ENCODE measurements around the gene SCAPER.
"Not testable (repeated sequence)": the region's sequence is repeated elsewhere in the genome, so short reads cannot be mapped to it uniquely, and the experiment has no call there.

SCAPER gene

DNA sequence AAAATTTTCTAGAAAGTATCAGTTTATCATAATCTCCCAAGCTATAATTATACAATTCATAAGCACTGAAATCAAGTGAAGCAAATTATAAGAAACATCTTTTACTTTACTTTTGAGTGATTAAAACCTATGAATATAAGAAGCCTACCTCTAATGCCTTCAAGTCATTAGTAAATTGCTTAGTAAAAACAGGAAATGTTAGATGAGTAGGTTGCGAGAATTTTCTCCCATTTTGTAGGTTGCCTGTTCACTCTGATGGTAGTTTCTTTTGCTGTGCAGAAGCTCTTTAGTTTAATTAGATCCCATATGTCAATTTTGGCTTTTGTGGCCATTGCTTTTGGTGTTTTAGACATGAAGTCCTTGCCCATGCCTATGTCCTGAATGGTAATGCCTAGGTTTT, 201.1 kb downstream of the SCAPER start:
- H3K27ac ChIP-seq (ENCODE audit: low read depth in 2 of 2, low read length in 2 of 2); H3K4me3 ChIP-seq (ENCODE audit: low read length in 2 of 2); H3K4me1 ChIP-seq (ENCODE audit: control insufficient read depth in 2 of 2, insufficient read depth in 2 of 2, low read length in 2 of 2); H3K27me3 ChIP-seq (ENCODE audit: control insufficient read depth in 2 of 2, insufficient read depth in 2 of 2, low read length in 2 of 2); H3K9me3 ChIP-seq (ENCODE audit: control insufficient read depth in 2 of 2, low read length in 2 of 2); H3K9ac ChIP-seq (ENCODE audit: low read depth in 1 of 2, low read length in 2 of 2); H3K36me3 ChIP-seq (ENCODE audit: control insufficient read depth in 2 of 2, insufficient read depth in 2 of 2, low read length in 2 of 2): not testable (repeated sequence)

DNA sequence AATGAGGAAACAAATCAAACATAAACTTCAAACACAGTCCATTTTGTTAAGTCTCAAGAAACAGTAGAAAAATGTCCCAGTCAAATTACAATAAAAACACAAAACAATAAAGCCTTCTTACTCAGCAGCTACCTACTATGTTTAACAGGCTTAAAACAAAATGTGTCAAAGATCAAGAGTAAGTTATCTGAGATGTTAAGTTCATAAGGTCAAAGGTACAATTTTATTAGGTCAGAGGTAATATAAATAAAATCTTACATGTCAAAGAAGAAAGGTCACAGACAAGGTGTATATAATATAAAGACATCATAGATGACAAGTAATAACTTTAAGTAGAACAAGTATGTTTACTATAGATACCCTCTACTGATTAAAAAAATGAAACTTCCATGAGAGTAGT, 208.3 kb downstream of the SCAPER start:
- H3K27ac ChIP-seq (ENCODE audit: low read depth in 2 of 2, low read length in 2 of 2), result no peak overlapping the region
- no peaks in the 10 kb centered on the region for H3K27me3 ChIP-seq (ENCODE audit: control insufficient read depth in 2 of 2, insufficient read depth in 2 of 2, low read length in 2 of 2)
- H3K9me3 ChIP-seq (ENCODE audit: control insufficient read depth in 2 of 2, low read length in 2 of 2), result no peaks in the 10 kb centered on the region
- peaks cover 6 to 8% of the 10 kb centered on the region in 2 donors for H3K36me3 ChIP-seq (ENCODE audit: control insufficient read depth in 2 of 2, insufficient read depth in 2 of 2, low read length in 2 of 2)
- H3K9ac ChIP-seq (ENCODE audit: low read depth in 1 of 2, low read length in 2 of 2), result no peak overlapping the region
- H3K4me3 ChIP-seq (ENCODE audit: low read length in 2 of 2), result no peak overlapping the region
- H3K4me1 ChIP-seq (ENCODE audit: control insufficient read depth in 2 of 2, insufficient read depth in 2 of 2, low read length in 2 of 2), result no peaks in the 10 kb centered on the region

DNA sequence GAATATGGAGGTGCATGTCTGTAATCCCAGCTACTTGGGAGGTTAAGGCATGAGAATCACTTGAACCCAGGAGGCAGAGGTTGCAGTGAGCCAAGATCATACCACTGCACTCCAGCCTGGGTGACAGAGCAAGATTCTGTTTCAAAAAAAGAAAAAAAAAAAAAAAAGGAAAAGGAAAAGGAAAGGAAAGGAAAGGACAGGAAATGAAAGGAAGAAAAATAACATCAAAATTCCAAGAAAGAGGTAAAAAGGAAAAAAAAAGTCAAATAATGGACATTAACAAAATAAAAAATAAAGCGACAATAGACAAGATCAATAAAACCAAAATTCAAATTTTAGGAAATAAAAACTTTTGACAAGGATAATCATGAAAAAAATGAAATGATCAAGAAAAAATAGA, 212.6 kb downstream of the SCAPER start:
- not testable (repeated sequence) for H3K9me3 ChIP-seq (ENCODE audit: control insufficient read depth in 2 of 2, low read length in 2 of 2); H3K4me1 ChIP-seq (ENCODE audit: control insufficient read depth in 2 of 2, insufficient read depth in 2 of 2, low read length in 2 of 2); H3K27me3 ChIP-seq (ENCODE audit: control insufficient read depth in 2 of 2, insufficient read depth in 2 of 2, low read length in 2 of 2); H3K27ac ChIP-seq (ENCODE audit: low read depth in 2 of 2, low read length in 2 of 2); H3K9ac ChIP-seq (ENCODE audit: low read depth in 1 of 2, low read length in 2 of 2); H3K36me3 ChIP-seq (ENCODE audit: control insufficient read depth in 2 of 2, insufficient read depth in 2 of 2, low read length in 2 of 2); H3K4me3 ChIP-seq (ENCODE audit: low read length in 2 of 2)

- not testable (repeated sequence) for H3K27me3 ChIP-seq (ENCODE audit: control insufficient read depth in 2 of 2, insufficient read depth in 2 of 2, low read length in 2 of 2); H3K9ac ChIP-seq (ENCODE audit: low read depth in 1 of 2, low read length in 2 of 2); H3K36me3 ChIP-seq (ENCODE audit: control insufficient read depth in 2 of 2, insufficient read depth in 2 of 2, low read length in 2 of 2); H3K4me1 ChIP-seq (ENCODE audit: control insufficient read depth in 2 of 2, insufficient read depth in 2 of 2, low read length in 2 of 2); H3K4me3 ChIP-seq (ENCODE audit: low read length in 2 of 2); H3K9me3 ChIP-seq (ENCODE audit: control insufficient read depth in 2 of 2, low read length in 2 of 2); H3K27ac ChIP-seq (ENCODE audit: low read depth in 2 of 2, low read length in 2 of 2)
Observed at GRCh38 chr15:76687592-76687991, 217.5 kb downstream of the SCAPER start.

DNA sequence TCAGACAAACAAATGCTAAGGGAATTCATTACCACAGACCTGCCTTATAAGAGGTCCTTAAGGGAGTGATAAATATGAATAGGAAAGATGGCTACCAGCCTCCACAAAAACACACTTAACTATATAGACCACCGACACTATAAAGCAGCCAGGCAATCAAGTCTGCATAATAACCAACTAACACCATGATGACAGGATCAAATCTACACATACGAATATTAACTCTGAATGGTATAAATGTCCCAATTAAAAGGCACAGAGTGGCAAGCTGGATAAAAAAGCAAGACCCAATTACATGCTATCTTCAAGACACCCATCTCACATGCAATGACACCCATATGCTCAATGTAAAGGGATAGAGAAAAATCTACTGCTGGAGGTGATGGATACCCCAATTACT, 221.1 kb downstream of the SCAPER start:
- H3K36me3 ChIP-seq (ENCODE audit: control insufficient read depth in 2 of 2, insufficient read depth in 2 of 2, low read length in 2 of 2), result no peaks in the 10 kb centered on the region
- H3K4me3 ChIP-seq (ENCODE audit: low read length in 2 of 2), result no peak overlapping the region
- H3K27me3 ChIP-seq (ENCODE audit: control insufficient read depth in 2 of 2, insufficient read depth in 2 of 2, low read length in 2 of 2), result no peaks in the 10 kb centered on the region
- no peaks in the 10 kb centered on the region for H3K4me1 ChIP-seq (ENCODE audit: control insufficient read depth in 2 of 2, insufficient read depth in 2 of 2, low read length in 2 of 2)
- H3K27ac ChIP-seq (ENCODE audit: low read depth in 2 of 2, low read length in 2 of 2), result no peak overlapping the region
- no peak overlapping the region for H3K9ac ChIP-seq (ENCODE audit: low read depth in 1 of 2, low read length in 2 of 2)
- no peaks in the 10 kb centered on the region for H3K9me3 ChIP-seq (ENCODE audit: control insufficient read depth in 2 of 2, low read length in 2 of 2)

DNA sequence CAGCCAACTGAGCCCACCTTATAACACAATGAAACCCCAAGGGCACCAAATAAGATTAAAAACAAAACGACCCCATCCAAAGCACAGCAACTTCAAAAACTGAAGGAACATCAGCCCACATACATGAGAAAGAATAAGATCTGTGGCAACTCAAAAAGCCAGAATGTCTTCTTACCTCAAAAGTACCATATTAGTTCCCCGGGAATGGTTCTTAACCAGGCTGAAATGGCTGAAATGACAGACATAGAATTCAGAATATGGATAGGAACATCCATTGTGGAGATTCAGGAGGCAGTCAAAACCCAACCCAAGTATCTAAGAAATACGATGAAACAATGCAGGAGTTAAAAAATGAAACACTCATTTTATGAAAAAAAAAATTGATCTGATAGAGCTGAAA, 222.3 kb downstream of the SCAPER start:
- no peaks in the 10 kb centered on the region for H3K27me3 ChIP-seq (ENCODE audit: control insufficient read depth in 2 of 2, insufficient read depth in 2 of 2, low read length in 2 of 2)
- no peak overlapping the region for H3K27ac ChIP-seq (ENCODE audit: low read depth in 2 of 2, low read length in 2 of 2)
- no peak overlapping the region for H3K9ac ChIP-seq (ENCODE audit: low read depth in 1 of 2, low read length in 2 of 2)
- H3K4me3 ChIP-seq (ENCODE audit: low read length in 2 of 2), result no peak overlapping the region
- no peaks in the 10 kb centered on the region for H3K36me3 ChIP-seq (ENCODE audit: control insufficient read depth in 2 of 2, insufficient read depth in 2 of 2, low read length in 2 of 2)
- H3K9me3 ChIP-seq (ENCODE audit: control insufficient read depth in 2 of 2, low read length in 2 of 2), result no peaks in the 10 kb centered on the region
- no peaks in the 10 kb centered on the region for H3K4me1 ChIP-seq (ENCODE audit: control insufficient read depth in 2 of 2, insufficient read depth in 2 of 2, low read length in 2 of 2)

- no peaks in the 10 kb centered on the region for H3K36me3 ChIP-seq (ENCODE audit: control insufficient read depth in 2 of 2, insufficient read depth in 2 of 2, low read length in 2 of 2)
- no peaks in the 10 kb centered on the region for H3K4me1 ChIP-seq (ENCODE audit: control insufficient read depth in 2 of 2, insufficient read depth in 2 of 2, low read length in 2 of 2)
- H3K27ac ChIP-seq (ENCODE audit: low read depth in 2 of 2, low read length in 2 of 2), result no peak overlapping the region
- no peak overlapping the region for H3K9ac ChIP-seq (ENCODE audit: low read depth in 1 of 2, low read length in 2 of 2)
- no peak overlapping the region for H3K4me3 ChIP-seq (ENCODE audit: low read length in 2 of 2)
- H3K9me3 ChIP-seq (ENCODE audit: control insufficient read depth in 2 of 2, low read length in 2 of 2), result no peaks in the 10 kb centered on the region
- H3K27me3 ChIP-seq (ENCODE audit: control insufficient read depth in 2 of 2, insufficient read depth in 2 of 2, low read length in 2 of 2), result no peaks in the 10 kb centered on the region
Observed at GRCh38 chr15:76682259-76682658, 222.9 kb downstream of the SCAPER start.

- no peaks in the 10 kb centered on the region for H3K9me3 ChIP-seq (ENCODE audit: control insufficient read depth in 2 of 2, low read length in 2 of 2)
Observed at GRCh38 chr15:76678766-76679165, 226.4 kb downstream of the SCAPER start.

DNA sequence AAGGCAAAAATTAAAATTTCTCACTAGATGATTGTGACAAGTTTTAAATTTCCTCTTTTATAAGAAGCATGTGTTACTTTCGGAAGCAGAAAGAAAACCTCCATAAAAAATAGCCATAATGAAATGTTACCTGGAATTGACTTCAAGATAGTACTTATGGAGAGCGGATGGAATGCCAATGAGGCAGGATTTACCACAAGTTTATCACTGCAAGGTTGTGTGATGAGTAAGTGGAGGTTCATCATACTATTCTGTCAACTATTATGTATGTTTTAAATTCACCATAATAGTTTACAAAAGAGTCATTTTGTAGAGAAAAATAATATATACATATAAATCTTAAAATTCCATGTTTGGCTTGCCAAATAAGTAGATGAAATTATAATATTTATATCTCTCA, 230.3 kb downstream of the SCAPER start:
- Histone ChIP-seq H3K9ac (ENCODE audit: low read depth in 1 of 2, low read length in 2 of 2) (no peak overlapping the region), H3K4me3 (ENCODE audit: low read length in 2 of 2) (no peak overlapping the region), H3K4me1 (ENCODE audit: control insufficient read depth in 2 of 2, insufficient read depth in 2 of 2, low read length in 2 of 2) (no peaks in the 10 kb centered on the region), H3K9me3 (ENCODE audit: control insufficient read depth in 2 of 2, low read length in 2 of 2) (no peaks in the 10 kb centered on the region), H3K27me3 (ENCODE audit: control insufficient read depth in 2 of 2, insufficient read depth in 2 of 2, low read length in 2 of 2) (no peaks in the 10 kb centered on the region), H3K36me3 (ENCODE audit: control insufficient read depth in 2 of 2, insufficient read depth in 2 of 2, low read length in 2 of 2) (no peaks in the 10 kb centered on the region), H3K27ac (ENCODE audit: low read depth in 2 of 2, low read length in 2 of 2) (no peak overlapping the region)

More at GRCh38 chr15:76678766-76679165, 226.4 kb downstream of the SCAPER start:
- Histone ChIP-seq H3K27ac (ENCODE audit: low read depth in 2 of 2, low read length in 2 of 2) (no peak overlapping the region), H3K4me3 (ENCODE audit: low read length in 2 of 2) (no peak overlapping the region), H3K9ac (ENCODE audit: low read depth in 1 of 2, low read length in 2 of 2) (no peak overlapping the region), H3K36me3 (ENCODE audit: control insufficient read depth in 2 of 2, insufficient read depth in 2 of 2, low read length in 2 of 2) (no peaks in the 10 kb centered on the region), H3K4me1 (ENCODE audit: control insufficient read depth in 2 of 2, insufficient read depth in 2 of 2, low read length in 2 of 2) (no peaks in the 10 kb centered on the region), H3K27me3 (ENCODE audit: control insufficient read depth in 2 of 2, insufficient read depth in 2 of 2, low read length in 2 of 2) (no peaks in the 10 kb centered on the region)

DNA sequence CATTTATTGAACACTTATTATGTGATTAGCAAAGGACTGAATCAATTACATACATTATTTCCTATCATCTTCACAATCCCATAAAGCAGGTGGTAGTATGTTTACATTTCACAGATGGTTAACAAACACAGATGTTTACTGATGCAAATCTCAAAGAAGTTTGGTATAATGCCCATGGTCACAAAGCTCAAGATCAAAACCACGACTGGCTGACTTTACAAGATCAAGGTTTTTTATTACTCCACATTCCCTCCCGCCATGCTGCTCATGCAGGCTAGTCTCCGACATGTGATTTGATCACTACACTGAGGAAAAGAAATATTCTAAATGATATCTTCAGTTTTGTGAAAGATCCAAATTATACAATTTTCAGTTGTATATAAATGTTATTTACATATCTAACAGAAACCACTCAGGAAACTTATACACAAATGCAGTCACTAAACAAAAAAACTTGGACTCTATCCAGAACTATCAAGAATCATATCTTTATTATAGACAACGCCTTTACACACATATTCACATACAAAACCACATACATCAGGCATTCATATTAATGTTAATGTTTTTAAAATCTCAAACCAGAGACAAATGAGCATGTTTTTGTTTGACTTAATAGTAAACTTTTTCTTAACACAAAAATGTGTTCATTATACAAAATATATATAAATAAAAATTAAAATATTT, 235.5 kb downstream of the SCAPER start:
- Histone ChIP-seq H3K9me3 (ENCODE audit: control insufficient read depth in 2 of 2, low read length in 2 of 2) (no peaks in the 10 kb centered on the region), H3K27me3 (ENCODE audit: control insufficient read depth in 2 of 2, insufficient read depth in 2 of 2, low read length in 2 of 2) (no peaks in the 10 kb centered on the region), H3K36me3 (ENCODE audit: control insufficient read depth in 2 of 2, insufficient read depth in 2 of 2, low read length in 2 of 2) (no peaks in the 10 kb centered on the region), H3K4me1 (ENCODE audit: control insufficient read depth in 2 of 2, insufficient read depth in 2 of 2, low read length in 2 of 2) (peaks cover 0 to 4% of the 10 kb centered on the region in 2 donors), H3K27ac (ENCODE audit: low read depth in 2 of 2, low read length in 2 of 2) (no peak overlapping the region), H3K4me3 (ENCODE audit: low read length in 2 of 2) (no peak overlapping the region), H3K9ac (ENCODE audit: low read depth in 1 of 2, low read length in 2 of 2) (no peak overlapping the region)

- Histone ChIP-seq H3K27me3 (ENCODE audit: control insufficient read depth in 2 of 2, insufficient read depth in 2 of 2, low read length in 2 of 2) (no peaks in the 10 kb centered on the region), H3K9ac (ENCODE audit: low read depth in 1 of 2, low read length in 2 of 2) (no peak overlapping the region), H3K27ac (ENCODE audit: low read depth in 2 of 2, low read length in 2 of 2) (no peak overlapping the region), H3K4me1 (ENCODE audit: control insufficient read depth in 2 of 2, insufficient read depth in 2 of 2, low read length in 2 of 2) (peaks cover 0 to 4% of the 10 kb centered on the region in 2 donors), H3K36me3 (ENCODE audit: control insufficient read depth in 2 of 2, insufficient read depth in 2 of 2, low read length in 2 of 2) (no peaks in the 10 kb centered on the region), H3K4me3 (ENCODE audit: low read length in 2 of 2) (no peak overlapping the region), H3K9me3 (ENCODE audit: control insufficient read depth in 2 of 2, low read length in 2 of 2) (no peaks in the 10 kb centered on the region)
Observed at GRCh38 chr15:76668900-76669299, 236.2 kb downstream of the SCAPER start.
